HG03457 (cell line): ENCODE results near the gene TPPP3.
"Not testable (repeated sequence)": the region's sequence is repeated elsewhere in the genome, so short reads cannot be mapped to it uniquely, and the experiment has no call there.

Source experiments
- ATAC-seq: cut with Tn5 transposase; IDR thresholded peaks from one replicate; pipeline ENCODE4 v1.9.1; 2021; ENCODE audit warnings: moderate number of reproducible peaks; ENCODE audit not compliant: unreplicated experiment

The TPPP3 gene

GRCh38 chr16:67391424-67392300, 1.6 kb downstream of the TPPP3 start:
- no peak for ATAC-seq

DNA sequence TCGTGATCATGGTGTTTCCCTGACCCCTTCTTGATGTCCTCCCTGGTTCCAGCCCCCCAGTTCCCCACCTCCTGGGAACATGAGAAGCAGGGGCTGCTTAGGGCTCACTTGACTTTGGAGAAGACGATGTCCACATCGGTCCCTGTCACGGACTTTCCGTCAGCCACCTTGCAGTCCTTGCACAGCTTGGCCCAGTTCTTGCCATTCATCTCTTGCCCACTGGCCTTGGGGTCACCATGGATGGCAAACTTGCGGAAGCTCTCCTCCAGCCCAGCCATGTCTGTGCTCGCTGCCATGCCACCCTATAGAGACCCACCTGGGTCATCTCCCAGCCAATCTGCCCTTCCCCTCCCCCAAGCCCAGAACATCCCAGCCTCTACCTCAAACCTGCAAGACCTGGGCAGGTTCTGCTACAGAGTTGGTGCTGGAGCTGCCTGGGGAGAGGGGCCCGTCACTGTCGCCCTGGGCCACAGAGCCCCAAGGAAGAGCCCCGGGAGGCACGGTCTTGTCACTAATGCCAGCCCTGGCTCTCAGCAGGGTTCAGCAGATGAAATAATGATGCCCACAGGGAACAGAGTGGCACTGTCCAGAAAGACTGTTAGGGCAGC, 2.4 kb downstream of the TPPP3 start:
- ATAC-seq: no peak

- no peak for ATAC-seq
Observed at GRCh38 chr16:67389911-67390815, 3.1 kb downstream of the TPPP3 start.

DNA sequence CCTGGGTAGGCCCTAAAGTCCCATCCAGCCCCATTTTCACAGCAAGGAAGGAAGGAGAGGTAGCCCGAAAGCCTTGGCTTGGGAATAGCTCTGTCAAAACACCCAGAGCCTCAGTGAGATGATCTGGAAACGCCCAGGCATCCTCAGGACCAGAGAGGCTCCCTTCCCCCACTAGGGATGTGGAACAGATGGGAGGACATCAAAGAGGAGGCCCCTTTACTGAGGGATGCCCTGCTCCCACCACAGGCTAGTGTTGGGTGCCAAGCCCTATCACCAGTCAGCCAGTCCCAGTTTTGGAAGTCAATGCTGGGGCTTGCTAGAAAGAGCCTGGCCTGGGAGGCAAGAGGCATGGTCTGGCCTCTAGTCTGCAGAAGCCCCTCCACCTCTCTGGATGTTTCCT, 4.7 kb downstream of the TPPP3 start:
- ATAC-seq: no peak

- no peak for ATAC-seq
Observed at GRCh38 chr16:67388191-67388590, 5.1 kb downstream of the TPPP3 start.

- no peak for ATAC-seq
Observed at GRCh38 chr16:67387479-67388079, 5.7 kb downstream of the TPPP3 start.

DNA sequence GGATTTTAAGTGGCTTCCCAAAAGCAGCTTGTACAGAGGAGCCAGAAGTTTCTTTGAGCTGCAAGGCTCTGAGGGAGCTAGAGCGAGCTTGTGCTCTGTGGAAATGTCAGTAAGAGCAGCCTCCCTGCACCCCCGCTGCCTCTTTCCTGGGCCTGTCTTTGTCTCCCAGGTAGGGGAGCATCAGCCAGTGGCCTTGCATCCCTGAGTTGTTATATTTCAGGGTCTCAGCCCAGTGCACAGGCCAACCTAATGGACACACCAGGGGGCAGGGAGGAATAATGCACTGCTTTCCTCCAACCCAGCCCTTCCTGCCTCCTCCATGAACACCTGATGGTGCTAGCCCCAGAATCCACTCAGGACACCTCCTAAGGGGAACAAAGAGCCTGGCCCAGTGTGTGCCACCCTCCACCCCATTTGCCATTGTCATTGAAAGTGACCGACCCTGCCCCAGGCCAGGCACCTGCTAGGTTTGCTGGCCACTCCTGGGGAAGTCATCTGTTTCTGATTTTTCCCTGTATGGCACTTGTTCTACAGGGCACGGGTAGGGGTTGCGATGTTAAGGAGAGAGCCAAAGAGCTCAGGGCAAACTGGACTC, 6.3 kb downstream of the TPPP3 start:
- ATAC-seq: no peak

DNA sequence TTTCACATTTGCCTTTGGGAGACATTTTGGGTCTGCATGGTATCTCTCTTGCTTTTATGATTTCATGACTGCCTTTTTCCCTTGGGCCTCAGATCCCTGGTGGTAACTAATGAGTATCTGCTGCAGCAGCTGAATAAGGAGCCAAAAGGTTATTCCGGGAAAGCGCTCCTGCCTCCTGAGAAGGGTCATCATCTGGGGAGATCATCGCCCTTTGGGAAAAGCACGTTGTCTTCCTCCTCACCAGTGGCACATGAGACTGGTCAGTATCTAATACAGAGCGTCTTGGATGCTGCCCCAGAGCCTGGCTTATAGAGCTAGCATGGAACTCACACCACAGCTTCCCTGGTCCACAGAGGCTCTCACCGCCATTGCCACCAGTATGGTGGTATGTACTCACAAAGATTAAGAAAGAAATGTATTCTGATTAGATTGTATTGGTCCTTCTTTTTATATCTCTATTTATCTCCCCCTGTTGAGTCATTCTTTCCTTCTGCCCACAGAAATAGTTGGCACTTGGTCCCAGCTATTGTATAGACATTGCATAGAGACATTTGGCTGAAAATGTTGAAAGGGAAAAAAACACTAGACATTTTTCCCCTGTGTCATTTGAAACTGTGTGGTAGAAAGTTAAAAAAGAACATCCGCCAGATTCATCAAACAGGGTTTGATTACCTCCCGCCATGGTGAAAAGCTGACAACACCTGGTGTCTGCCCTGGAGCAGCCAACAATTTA, 8.4 kb downstream of the TPPP3 start:
- no peak for ATAC-seq

DNA sequence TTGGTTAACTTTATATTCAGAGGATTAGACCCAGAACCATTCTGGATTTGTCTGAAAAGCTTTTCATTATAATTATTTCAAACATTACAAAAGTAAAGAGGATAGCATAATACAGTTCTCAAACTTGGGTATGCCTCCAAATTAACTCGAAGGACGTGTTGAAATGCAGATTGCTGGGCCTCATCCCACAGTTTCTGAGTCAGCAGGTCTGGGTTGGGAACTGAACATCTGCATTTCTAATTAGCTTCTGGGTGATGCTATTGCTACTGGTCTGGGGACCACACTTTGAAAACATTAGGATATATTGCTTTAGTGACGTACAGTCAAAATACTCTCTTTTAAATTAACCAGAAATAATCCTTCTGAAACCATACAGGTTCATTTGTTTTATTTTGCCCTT, 10.0 kb downstream of the TPPP3 start:
- no peak for ATAC-seq

GRCh38 chr16:67378642-67379041, 14.7 kb downstream of the TPPP3 start:
- no peak for ATAC-seq

DNA sequence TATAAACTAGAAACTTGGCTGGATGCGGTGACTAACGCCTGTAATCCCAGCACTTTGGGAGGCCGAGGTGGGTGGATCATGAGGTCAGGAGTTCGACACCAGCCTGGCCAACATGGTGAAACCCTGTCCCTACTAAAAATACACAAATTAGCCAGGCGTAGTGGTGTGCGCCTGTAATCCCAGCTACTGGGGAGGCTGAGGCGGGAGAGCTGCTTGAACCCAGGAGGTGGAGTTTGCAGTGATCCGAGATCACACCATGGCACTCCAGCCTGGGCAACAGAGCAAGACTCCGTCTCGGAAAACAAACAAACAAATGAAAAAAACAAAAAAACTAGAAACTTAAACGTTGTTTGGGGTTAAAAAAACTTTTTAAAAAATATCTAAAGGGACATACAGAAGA, 17.3 kb downstream of the TPPP3 start:
- ATAC-seq: not testable (repeated sequence)

GRCh38 chr16:67372664-67373063, 20.6 kb downstream of the TPPP3 start:
- no peak for ATAC-seq

DNA sequence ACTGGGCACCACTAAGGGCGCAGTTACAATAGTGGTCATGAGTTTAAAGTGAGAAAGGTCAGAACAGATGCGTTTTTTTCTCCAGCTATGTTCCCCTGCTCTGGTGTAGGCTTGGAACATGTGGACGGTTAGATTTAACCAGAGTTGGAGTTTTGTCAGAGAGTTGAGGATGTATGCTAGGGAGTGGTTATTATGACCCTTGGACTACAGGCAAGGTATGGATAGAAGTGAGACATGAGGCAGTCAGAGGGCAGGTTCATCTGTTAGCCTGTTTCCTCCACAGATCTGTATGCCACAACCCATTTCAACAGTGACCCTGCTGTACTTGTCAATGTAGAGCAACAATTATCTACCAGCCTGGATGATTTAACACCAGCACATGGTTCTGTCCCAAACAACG, 22.6 kb downstream of the TPPP3 start:
- ATAC-seq: no peak

DNA sequence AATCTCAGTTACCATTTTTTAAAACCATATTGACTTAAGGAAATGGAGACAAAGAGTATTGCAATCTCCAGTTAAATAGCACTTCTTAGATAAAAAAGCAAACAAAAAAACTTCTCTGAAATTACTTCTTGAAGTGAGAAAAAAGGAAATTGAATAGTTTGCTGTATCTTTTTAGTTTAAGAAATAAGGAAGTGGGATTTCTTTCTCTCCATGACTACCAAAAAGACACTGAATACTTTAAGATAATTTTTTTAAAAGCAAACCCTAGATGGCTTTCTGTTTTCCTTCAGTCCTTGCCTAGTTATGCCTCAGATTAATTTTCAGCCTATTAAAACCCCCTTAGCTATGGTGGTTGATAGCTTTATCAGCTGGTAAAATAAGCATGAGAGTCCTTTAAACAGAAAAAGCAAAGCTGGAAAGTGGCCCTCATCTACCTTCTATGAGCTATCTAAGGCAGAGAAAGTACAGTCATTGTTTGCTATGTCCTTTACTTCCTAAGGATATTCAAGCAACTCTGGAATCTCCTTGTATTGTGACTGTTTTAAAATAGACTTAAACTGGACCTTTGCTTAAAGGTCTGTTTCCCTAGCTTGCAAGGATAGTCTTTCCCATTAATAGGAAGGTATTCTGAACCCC, 28.6 kb downstream of the TPPP3 start:
- ATAC-seq: no peak

DNA sequence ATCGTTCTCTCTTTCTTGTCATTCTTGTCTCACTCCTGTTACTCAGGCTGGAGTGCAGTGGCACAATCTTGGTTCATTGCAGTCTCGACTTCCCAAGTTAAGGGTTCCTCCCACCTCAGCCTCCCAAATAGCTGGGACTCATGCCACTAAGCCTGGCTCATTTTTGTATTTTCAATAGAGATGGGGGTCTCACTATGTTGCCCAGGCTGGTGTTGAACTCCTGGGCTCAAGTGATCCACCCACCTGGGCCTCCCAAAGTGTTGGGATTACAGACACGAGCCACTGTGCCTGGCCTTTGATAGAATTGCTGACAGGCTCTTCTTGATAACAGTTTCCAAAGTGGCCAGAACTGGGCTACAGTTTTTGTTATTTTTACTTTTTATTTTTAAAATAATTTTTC, 32.3 kb downstream of the TPPP3 start:
- ATAC-seq: no peak

DNA sequence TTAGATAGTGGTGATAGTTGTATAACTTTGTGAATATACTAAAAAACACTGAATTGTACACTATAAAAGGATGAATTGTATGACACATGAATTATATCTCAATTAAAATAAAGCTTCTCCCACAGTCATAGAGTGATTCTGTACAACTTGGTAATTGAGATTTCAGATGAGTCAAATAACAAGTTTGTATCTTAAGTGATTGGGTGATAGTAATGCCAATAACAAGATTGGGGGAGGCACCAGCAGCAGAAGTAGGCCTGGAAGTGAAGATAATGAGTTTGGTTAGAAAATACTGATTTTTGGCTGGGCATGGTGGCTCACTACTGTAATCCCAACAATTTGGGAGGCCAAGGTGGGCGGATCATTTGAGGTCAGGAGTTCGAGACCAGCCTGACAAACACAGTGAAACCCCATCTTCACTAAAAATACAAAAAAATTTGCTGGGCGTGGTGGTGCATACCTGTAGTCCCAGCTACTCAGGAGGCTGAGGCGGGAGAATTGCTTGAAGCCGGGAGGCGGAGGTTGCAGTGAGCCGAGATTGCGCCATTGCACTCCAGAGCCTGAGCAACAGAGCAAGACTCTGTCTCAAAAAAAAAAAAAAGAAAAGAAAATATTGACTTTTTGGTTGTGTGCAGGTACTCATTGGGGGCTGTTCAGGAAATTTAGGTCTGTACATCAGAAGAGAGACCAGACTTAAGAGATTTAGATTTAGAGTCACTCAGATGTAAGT, 33.6 kb downstream of the TPPP3 start:
- ATAC-seq: not testable (repeated sequence)

DNA sequence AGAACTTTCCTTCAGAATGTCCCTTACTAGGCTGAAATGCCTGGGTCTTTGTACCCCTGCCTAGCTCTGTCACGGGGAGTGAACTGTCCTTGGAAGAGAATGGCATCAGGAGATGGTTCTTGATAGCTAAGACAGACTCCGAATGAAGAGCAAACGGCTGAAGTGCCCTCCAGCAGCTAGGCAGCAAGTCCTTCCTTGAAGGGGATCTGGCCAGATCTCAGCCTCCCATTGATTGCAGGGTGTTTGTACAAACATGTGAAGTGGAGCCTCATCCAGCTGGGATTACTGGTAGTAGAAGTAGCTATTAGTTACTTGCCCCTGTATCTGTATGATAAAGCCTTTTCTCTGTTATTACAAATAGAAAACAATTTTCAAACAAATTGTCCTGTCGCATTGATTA, 35.7 kb downstream of the TPPP3 start:
- no peak for ATAC-seq

DNA sequence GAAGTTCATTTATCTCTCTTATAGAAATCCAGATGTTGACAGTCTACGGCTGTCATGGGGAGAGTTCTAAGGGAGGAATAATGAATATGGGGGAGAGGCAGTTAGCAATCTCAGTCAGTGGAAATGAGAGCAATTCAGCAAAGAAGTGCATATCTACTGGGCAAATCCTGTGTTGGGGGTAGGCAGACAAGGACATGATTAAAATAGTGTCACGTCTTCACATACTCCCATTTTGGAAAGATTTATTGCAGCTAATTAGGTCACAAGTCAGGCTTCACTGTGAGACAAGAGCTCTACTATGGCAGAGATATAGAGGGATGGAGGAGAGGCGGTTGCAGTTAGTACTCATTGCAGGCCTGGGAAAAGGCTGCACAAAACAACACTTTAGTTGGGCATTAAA, 36.9 kb downstream of the TPPP3 start:
- ATAC-seq: no peak

GRCh38 chr16:67352463-67352862, 40.8 kb downstream of the TPPP3 start:
- not testable (repeated sequence) for ATAC-seq
